ENCODE data around the gene KRT16. TPM values are rescaled to one million over a fixed set of nuclear protein-coding genes. Genes with fewer than 3 reads are reported as not detected.
"Not testable (repeated sequence)": the region's sequence is repeated elsewhere in the genome, so short reads cannot be mapped to it uniquely, and the experiment has no call there.

Gene KRT16
- total RNA-seq, 4 donors from 2014 or later, result 0.79 TPM; not detected in 3

GRCh38 chr17:41583137-41584127 is 29.1 kb downstream of the KRT16 start:
- Histone ChIP-seq H3K36me3 (no peaks in the 10 kb centered on the region), H3K9me3 (no peaks in the 10 kb centered on the region), H3K4me3 (no peak overlapping the region), H3K27ac (no peak overlapping the region), H3K27me3 (no peaks in the 10 kb centered on the region), H3K4me1 (peaks cover 0 to 11% (median 7%) of the 10 kb centered on the region in 4 donors)
- intact Hi-C loops (cut with DNase I; ENCODE audit: low total_unique reads), result no loop called here
- in situ Hi-C loops (cut with MboI; ENCODE audit: low pct_ligation_motif_present in 1 of 4, low pct_unique_long_range_greater_than_20kb in 1 of 4, low sequenced_read_pairs in 3 of 4), result no loop called here
- DNase-seq, result peak; percentile 78
- TF ChIP-seq, protein P1, sequence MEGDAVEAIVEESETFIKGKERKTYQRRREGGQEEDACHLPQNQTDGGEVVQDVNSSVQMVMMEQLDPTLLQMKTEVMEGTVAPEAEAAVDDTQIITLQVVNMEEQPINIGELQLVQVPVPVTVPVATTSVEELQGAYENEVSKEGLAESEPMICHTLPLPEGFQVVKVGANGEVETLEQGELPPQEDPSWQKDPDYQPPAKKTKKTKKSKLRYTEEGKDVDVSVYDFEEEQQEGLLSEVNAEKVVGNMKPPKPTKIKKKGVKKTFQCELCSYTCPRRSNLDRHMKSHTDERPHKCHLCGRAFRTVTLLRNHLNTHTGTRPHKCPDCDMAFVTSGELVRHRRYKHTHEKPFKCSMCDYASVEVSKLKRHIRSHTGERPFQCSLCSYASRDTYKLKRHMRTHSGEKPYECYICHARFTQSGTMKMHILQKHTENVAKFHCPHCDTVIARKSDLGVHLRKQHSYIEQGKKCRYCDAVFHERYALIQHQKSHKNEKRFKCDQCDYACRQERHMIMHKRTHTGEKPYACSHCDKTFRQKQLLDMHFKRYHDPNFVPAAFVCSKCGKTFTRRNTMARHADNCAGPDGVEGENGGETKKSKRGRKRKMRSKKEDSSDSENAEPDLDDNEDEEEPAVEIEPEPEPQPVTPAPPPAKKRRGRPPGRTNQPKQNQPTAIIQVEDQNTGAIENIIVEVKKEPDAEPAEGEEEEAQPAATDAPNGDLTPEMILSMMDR (IDR thresholded peaks at IDR 0.05), result peak in 4 of 5 experiments; percentile 17 to 36 (median 32)
- no peak for TF ChIP-seq POLR2AphosphoS5 (IDR thresholded peaks at IDR 0.05)
- TF ChIP-seq POLR2A (IDR thresholded peaks at IDR 0.05), result no peak
- 63 to 93% methylated on average over 9 to 33 of the region's 33 CpGs for WGBS, 2 donors (ENCODE audit: low coverage in 1 of 2)

GRCh38 chr17:41582061-41582968 is 30.3 kb downstream of the KRT16 start:
- H3K27ac ChIP-seq; H3K27me3 ChIP-seq; H3K9me3 ChIP-seq; intact Hi-C loops (cut with DNase I; ENCODE audit: low total_unique reads); H3K4me3 ChIP-seq; DNase-seq; H3K36me3 ChIP-seq; in situ Hi-C loops (cut with MboI; ENCODE audit: low pct_ligation_motif_present in 1 of 4, low pct_unique_long_range_greater_than_20kb in 1 of 4, low sequenced_read_pairs in 3 of 4): not testable (repeated sequence)
- WGBS, 2 donors (ENCODE audit: low coverage in 1 of 2), result 84 to 89% methylated on average over 3 to 13 of the region's 13 CpGs
- peaks cover 0 to 11% (median 7%) of the 10 kb centered on the region in 4 donors for H3K4me1 ChIP-seq

DNA sequence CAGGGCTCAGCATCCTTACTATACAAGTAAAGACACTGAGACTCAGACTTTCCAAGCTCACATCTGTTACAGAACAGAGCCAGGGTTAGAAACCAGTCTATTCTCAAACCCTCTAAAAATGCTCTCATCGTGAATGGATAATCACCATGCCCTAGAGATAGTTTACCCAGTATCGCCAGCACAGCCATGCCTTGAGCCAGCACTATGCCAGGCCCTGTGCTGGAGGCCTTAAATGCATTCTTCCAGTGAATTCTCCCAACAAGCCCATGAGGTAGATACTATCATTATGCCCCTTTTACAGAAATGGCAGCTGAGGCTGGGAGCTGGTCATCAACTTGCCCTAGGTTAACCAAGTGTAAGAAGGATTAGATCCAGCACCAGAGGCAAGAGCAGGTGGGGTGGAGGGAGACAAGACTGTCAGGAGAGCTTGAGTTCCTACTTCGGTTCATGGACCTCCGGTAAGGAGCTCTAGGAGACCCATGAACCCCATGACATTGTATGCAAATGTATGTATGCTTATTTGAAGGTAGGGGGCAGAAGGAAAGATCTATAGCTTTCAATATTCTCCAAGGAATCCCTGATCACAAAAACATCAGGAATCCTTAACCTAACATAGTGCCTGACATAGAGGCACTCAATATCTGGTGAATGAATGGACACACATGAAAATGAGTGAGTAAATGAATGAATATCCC is 31.1 kb downstream of the KRT16 start:
- DNase-seq, result no peak
- 73 to 88% methylated on average over 2 to 4 of the region's 4 CpGs for WGBS, 2 donors (ENCODE audit: low coverage in 1 of 2)
- Histone ChIP-seq H3K4me3 (no peak overlapping the region), H3K4me1 (peaks cover 0 to 11% (median 7%) of the 10 kb centered on the region in 4 donors), H3K36me3 (no peaks in the 10 kb centered on the region), H3K9me3 (no peaks in the 10 kb centered on the region), H3K27ac (no peak overlapping the region), H3K27me3 (peaks cover 2% of the 10 kb centered on the region)
- intact Hi-C loops (cut with DNase I; ENCODE audit: low total_unique reads), result no loop called here
- TF ChIP-seq, protein P1 (IDR thresholded peaks at IDR 0.05), result no peak
- no peak for TF ChIP-seq POLR2A (IDR thresholded peaks at IDR 0.05)
- no peak for TF ChIP-seq EP300 (IDR thresholded peaks at IDR 0.05; ENCODE audit: low read depth)
- no peak for TF ChIP-seq POLR2AphosphoS5 (IDR thresholded peaks at IDR 0.05)
- in situ Hi-C loops (cut with MboI; ENCODE audit: low pct_ligation_motif_present in 1 of 4, low pct_unique_long_range_greater_than_20kb in 1 of 4, low sequenced_read_pairs in 3 of 4), result no loop called here

GRCh38 chr17:41580687-41581365 is 31.7 kb downstream of the KRT16 start:
- in situ Hi-C loops (cut with MboI; ENCODE audit: low pct_ligation_motif_present in 1 of 4, low pct_unique_long_range_greater_than_20kb in 1 of 4, low sequenced_read_pairs in 3 of 4) (no loop called here), intact Hi-C loops (cut with DNase I; ENCODE audit: low total_unique reads) (no loop called here)
- 37% methylated on average over 1 of the region's 1 CpG; no CpG with 5 or more reads in 1 of the 2 donors for whole genome bisulfite sequencing, 2 donors (ENCODE audit: low coverage in 1 of 2)
- TF ChIP-seq, protein P1 (IDR thresholded peaks at IDR 0.05), result no peak
- no peak for TF ChIP-seq POLR2A (IDR thresholded peaks at IDR 0.05)
- no peak for TF ChIP-seq POLR2AphosphoS5 (IDR thresholded peaks at IDR 0.05)
- TF ChIP-seq EP300 (IDR thresholded peaks at IDR 0.05; ENCODE audit: low read depth), result no peak
- Histone ChIP-seq H3K27me3 (peaks cover 9% of the 10 kb centered on the region), H3K4me3 (no peak overlapping the region), H3K9me3 (no peaks in the 10 kb centered on the region), H3K4me1 (peaks cover 0 to 11% (median 7%) of the 10 kb centered on the region in 4 donors), H3K27ac (no peak overlapping the region), H3K36me3 (no peaks in the 10 kb centered on the region)
- no peak for DNase-seq

Data from transverse colon (tissue), 4 donors.